DND-41 (cell line): Measurements from ENCODE around the gene BRSK2.

Experiments
- EZH2 ChIP-seq: IDR thresholded peaks from 3 replicates; pipeline ENCODE4 v1.6.1; 2012; ENCODE audit warnings: borderline replicate concordance, low read depth, mild to moderate bottlenecking, moderate library complexity, low read length, inconsistent platforms; ENCODE audit not compliant: severe bottlenecking
- TF ChIP-seq, protein P1 (sequence below): IDR thresholded peaks from 2 replicates; pipeline ENCODE4 v1.5.1; 2012; ENCODE audit warnings: borderline replicate concordance, low read length, moderate library complexity, mild to moderate bottlenecking; ENCODE audit not compliant: poor library complexity, severe bottlenecking; ENCODE audit errors: extremely low read depth

DNA sequence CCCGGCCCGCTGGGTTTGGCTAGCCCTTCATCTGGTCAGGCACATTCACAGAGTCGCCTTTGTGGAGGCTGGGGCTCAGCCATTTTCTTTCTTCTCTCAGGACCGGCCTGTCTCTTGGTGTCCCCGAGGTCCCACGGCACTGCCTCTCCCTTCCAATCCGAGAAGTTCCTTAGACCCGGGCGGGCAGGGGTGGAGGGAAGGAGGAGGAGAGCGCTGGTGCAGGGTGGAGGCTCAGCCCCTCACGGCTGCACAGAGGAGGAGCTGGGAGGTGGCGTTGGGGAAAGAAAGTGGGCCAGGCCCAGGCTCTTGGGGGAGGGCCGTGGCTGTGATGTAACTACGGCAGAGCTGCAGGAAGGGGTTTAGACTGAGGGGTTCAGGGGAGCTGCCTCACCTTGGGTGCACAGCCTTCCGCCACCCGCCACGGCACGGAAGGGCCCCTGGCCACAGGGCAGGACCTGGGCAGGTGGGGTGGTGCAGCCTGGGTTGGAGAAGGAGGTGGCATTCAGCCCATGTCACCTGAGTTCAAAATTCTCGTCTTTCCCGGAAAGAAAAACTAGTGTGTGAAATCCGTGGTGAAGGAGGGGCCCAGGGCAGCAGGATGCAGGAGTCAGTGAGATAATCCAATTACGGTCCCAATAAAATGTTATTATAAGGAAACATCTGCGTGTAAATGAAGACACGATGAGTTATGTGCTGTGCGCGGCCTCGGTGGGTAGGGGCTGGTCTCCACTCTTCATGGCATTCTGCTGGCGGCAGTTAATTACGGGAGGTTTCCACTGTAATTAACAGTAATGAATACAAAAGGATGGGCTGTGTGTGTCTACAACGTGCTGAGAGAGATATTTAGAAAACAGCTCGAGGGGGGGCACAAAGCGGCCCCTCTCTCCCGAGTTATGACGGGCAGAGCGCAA, 1.7 kb downstream of the BRSK2 start:
- TF ChIP-seq, protein P1, sequence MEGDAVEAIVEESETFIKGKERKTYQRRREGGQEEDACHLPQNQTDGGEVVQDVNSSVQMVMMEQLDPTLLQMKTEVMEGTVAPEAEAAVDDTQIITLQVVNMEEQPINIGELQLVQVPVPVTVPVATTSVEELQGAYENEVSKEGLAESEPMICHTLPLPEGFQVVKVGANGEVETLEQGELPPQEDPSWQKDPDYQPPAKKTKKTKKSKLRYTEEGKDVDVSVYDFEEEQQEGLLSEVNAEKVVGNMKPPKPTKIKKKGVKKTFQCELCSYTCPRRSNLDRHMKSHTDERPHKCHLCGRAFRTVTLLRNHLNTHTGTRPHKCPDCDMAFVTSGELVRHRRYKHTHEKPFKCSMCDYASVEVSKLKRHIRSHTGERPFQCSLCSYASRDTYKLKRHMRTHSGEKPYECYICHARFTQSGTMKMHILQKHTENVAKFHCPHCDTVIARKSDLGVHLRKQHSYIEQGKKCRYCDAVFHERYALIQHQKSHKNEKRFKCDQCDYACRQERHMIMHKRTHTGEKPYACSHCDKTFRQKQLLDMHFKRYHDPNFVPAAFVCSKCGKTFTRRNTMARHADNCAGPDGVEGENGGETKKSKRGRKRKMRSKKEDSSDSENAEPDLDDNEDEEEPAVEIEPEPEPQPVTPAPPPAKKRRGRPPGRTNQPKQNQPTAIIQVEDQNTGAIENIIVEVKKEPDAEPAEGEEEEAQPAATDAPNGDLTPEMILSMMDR: no peak
- no peak for TF ChIP-seq EZH2
